Calu3 (cell line): ENCODE results near the gene CD6. TPM values are rescaled to one million over a fixed set of nuclear protein-coding genes. Genes with fewer than 3 reads are reported as not detected.

Experiments used
- BruUV-seq: library from RNA; stranded (reverse); fragments of 400-500 nt; replicated peaks from 2 replicates; lab custom pipeline; 2021; lab: Mats Ljungman, UMichigan
- CTCF ChIA-PET: fragments of 300-600 bp; sonication (Branson Sonifier 250); formaldehyde crosslinking; loops from one replicate; lab custom pipeline; 2022; ENCODE audit warnings: antibody characterized with exemption; lab: Charles Lee
- DNase-seq: peaks from one replicate; pipeline ENCODE4 v3.0.0; 2022
- H3K27ac Mint-ChIP-seq: one replicate; pipeline ENCODE4 v1.8.0; 2022; ENCODE audit warnings: mixed read lengths; ENCODE audit not compliant: unreplicated experiment
- H3K27me3 Mint-ChIP-seq: one replicate; pipeline ENCODE4 v1.8.0; 2022; ENCODE audit warnings: mixed read lengths; ENCODE audit not compliant: unreplicated experiment
- H3K36me3 Mint-ChIP-seq: one replicate; pipeline ENCODE4 v1.8.0; 2022; ENCODE audit warnings: mild to moderate bottlenecking, moderate library complexity, mixed read lengths; ENCODE audit not compliant: insufficient read depth, unreplicated experiment
- H3K4me1 Mint-ChIP-seq: one replicate; pipeline ENCODE4 v1.8.0; 2022; ENCODE audit warnings: mild to moderate bottlenecking, low read depth, mixed read lengths; ENCODE audit not compliant: unreplicated experiment
- H3K4me3 Mint-ChIP-seq: one replicate; pipeline ENCODE4 v1.8.0; 2022; ENCODE audit warnings: mild to moderate bottlenecking, low read depth, moderate library complexity, mixed read lengths; ENCODE audit not compliant: unreplicated experiment
- H3K9me3 Mint-ChIP-seq: one replicate; pipeline ENCODE4 v1.8.0; 2022; ENCODE audit warnings: low read depth, mixed read lengths; ENCODE audit not compliant: unreplicated experiment
- CTCF ChIP-seq: fragments of 200-600 bp; IDR thresholded peaks from one replicate; pipeline ENCODE4 v1.8.0; 2022; ENCODE audit warnings: antibody characterized with exemption; ENCODE audit not compliant: unreplicated experiment
- intact Hi-C: fragments of 100-400 bp; cut with micrococcal nuclease; formaldehyde crosslinking; loops from one replicate; pipeline ENCODE4 v1.10.0; 2022; ENCODE audit not compliant: unreplicated experiment
- total RNA-seq: library from RNA; stranded (reverse); gene quantifications from 2 replicates; pipeline ENCODE4 v1.2.3, GENCODE V29; 2022

Gene CD6
- total RNA-seq, 1 experiment from 2014 or later = 0.26 TPM

- peaks cover 6% of the 10 kb centered on the region for H3K36me3 Mint-ChIP-seq
- no peak for TF ChIP-seq CTCF
Measured at GRCh38 chr11:60993615-60994014, 22.1 kb downstream of the CD6 start.

GRCh38 chr11:60994541-60995080 is 23.1 kb downstream of the CD6 start:
- BruUV-seq = no TSS peak
- intact Hi-C loops = no loop called here
- Mint-ChIP-seq H3K27ac (no peak overlapping the region), H3K36me3 (peaks cover 6% of the 10 kb centered on the region), H3K4me1 (peaks cover 30% of the 10 kb centered on the region), H3K27me3 (peaks cover 21% of the 10 kb centered on the region), H3K4me3 (no peak overlapping the region), H3K9me3 (no peaks in the 10 kb centered on the region)
- CTCF ChIA-PET = interaction anchor here (0.6 kb wide), 1 partner anchor 29 kb away, joined by 7 read pairs; no protein-coding TSS in a partner anchor
- no peak for DNase-seq
- TF ChIP-seq CTCF = no peak

More at GRCh38 chr11:60993615-60994014, 22.1 kb downstream of the CD6 start:
- CTCF ChIA-PET = interaction anchor here (0.6 kb wide), 3 partner anchors 18 to 240 kb away, joined by 3 to 7 read pairs (median 4); no protein-coding TSS in a partner anchor
- Mint-ChIP-seq H3K27me3 (peaks cover 21% of the 10 kb centered on the region), H3K4me1 (peaks cover 30% of the 10 kb centered on the region), H3K4me3 (no peak overlapping the region), H3K27ac (no peak overlapping the region), H3K9me3 (no peaks in the 10 kb centered on the region)
- DNase-seq = no peak
- intact Hi-C loops = no loop called here
- BruUV-seq = no TSS peak

GRCh38 chr11:60995798-60996197 is 24.3 kb downstream of the CD6 start:
- BruUV-seq = no TSS peak
- intact Hi-C loops = no loop called here
- DNase-seq = no peak

GRCh38 chr11:60996381-60997138 is 25.1 kb downstream of the CD6 start:
- Mint-ChIP-seq H3K4me1 (peaks cover 30% of the 10 kb centered on the region), H3K27ac (peak overlapping the region; percentile 47), H3K9me3 (no peaks in the 10 kb centered on the region), H3K27me3 (peaks cover 35% of the 10 kb centered on the region), H3K36me3 (peaks cover 6% of the 10 kb centered on the region), H3K4me3 (no peak overlapping the region)
- no TSS peak for BruUV-seq
- CTCF ChIA-PET = no interaction called here
- intact Hi-C loops = no loop called here
- TF ChIP-seq CTCF = no peak
- DNase-seq = peak; percentile 63

More at GRCh38 chr11:60995798-60996197, 24.3 kb downstream of the CD6 start:
- Mint-ChIP-seq H3K27me3 (peaks cover 28% of the 10 kb centered on the region), H3K4me3 (no peak overlapping the region), H3K4me1 (peaks cover 30% of the 10 kb centered on the region), H3K9me3 (no peaks in the 10 kb centered on the region), H3K36me3 (peaks cover 6% of the 10 kb centered on the region), H3K27ac (no peak overlapping the region)
- CTCF ChIA-PET = no interaction called here
- no peak for TF ChIP-seq CTCF
